Measurements from ENCODE around the gene ENOX2. TPM values are rescaled to one million over a fixed set of nuclear protein-coding genes. Genes with fewer than 3 reads are reported as not detected.
A peak's percentile ranks its signal among the peaks of the same experiment; 100 is the strongest.

The ENOX2 gene
- polyA plus RNA-seq, 3 donors = 6.8 to 22.1 (median 14.7) TPM

DNA sequence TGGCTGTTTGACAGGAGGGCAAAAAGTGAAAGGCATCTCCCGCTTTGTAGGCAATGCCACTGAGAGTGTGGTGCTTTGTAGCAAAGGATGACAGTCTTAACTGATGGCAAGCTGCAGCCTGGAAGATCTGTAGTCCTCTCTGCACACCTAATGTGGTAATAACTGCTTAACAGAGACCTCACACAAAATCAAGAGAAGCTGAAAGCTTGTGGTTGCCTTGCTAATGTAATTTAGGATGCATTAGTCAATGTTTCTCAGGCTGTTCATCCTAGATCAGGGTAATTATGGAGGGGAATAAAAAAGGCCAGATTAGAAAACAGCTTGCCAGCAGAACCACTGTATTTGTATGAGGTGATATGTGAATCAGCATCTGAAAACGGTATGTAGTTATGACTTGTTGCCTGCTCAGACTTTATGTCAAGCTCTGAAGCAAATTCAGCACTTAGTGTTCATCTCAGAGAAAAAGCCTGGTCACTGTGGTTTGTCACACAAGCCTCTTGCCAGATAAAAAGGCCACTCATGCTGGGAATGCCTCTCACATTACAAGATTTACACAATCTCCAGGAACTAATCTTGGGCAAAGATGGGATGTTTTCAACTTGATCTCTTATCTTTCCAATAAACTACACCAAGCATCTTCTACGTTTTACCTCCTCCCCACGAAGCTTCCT, 130.8 kb downstream of the ENOX2 start:
- H3K4me3 Mint-ChIP-seq = no peak overlapping the region
- no peaks in the 10 kb centered on the region for H3K4me1 ChIP-seq (ENCODE audit: control insufficient read depth in 1 of 2, insufficient read depth in 2 of 2, low read length in 2 of 2)
- H3K27ac Mint-ChIP-seq = peak overlapping the region in 1 of 7 donors; percentile 25
- WGBS (ENCODE audit: insufficient coverage) = 47% methylated on average over 2 of the region's 4 CpGs
- no peak overlapping the region for H3K4me3 ChIP-seq (replicated peaks in 1 of 3; ENCODE audit: low read depth in 2 of 3, low read length in 3 of 3)
- no peaks in the 10 kb centered on the region for H3K9me3 ChIP-seq (replicated peaks in 1 of 2; ENCODE audit: control insufficient read depth in 1 of 2, insufficient read depth in 1 of 2, low read length in 2 of 2)
- peaks cover 0 to 4% (median 0%) of the 10 kb centered on the region in 3 donors for H3K27me3 Mint-ChIP-seq (ENCODE audit: low read depth in 3 of 3)
- H3K27me3 ChIP-seq (ENCODE audit: control insufficient read depth in 2 of 2, insufficient read depth in 2 of 2, low read length in 2 of 2) = no peaks in the 10 kb centered on the region
- TF ChIP-seq, protein P1, sequence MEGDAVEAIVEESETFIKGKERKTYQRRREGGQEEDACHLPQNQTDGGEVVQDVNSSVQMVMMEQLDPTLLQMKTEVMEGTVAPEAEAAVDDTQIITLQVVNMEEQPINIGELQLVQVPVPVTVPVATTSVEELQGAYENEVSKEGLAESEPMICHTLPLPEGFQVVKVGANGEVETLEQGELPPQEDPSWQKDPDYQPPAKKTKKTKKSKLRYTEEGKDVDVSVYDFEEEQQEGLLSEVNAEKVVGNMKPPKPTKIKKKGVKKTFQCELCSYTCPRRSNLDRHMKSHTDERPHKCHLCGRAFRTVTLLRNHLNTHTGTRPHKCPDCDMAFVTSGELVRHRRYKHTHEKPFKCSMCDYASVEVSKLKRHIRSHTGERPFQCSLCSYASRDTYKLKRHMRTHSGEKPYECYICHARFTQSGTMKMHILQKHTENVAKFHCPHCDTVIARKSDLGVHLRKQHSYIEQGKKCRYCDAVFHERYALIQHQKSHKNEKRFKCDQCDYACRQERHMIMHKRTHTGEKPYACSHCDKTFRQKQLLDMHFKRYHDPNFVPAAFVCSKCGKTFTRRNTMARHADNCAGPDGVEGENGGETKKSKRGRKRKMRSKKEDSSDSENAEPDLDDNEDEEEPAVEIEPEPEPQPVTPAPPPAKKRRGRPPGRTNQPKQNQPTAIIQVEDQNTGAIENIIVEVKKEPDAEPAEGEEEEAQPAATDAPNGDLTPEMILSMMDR (IDR thresholded peaks at IDR 0.05) = no peak
- H3K4me2 ChIP-seq (replicated peaks; ENCODE audit: extremely low read depth, low read length, poor library complexity, severe bottlenecking) = no peak overlapping the region
- no peaks in the 10 kb centered on the region for H3K79me2 ChIP-seq (ENCODE audit: insufficient read depth, low read length)
- no peaks in the 10 kb centered on the region for H3K9me3 Mint-ChIP-seq
- DNase-seq = no peak
- H3K27ac ChIP-seq (ENCODE audit: low read depth in 1 of 2, low read length in 2 of 2) = no peak overlapping the region
- peaks cover 0 to 2% of the 10 kb centered on the region in 2 donors for H3K36me3 Mint-ChIP-seq
- H3K4me1 Mint-ChIP-seq = peaks cover 4% of the 10 kb centered on the region
- H4K20me1 ChIP-seq (ENCODE audit: insufficient read depth, low read length) = no peaks in the 10 kb centered on the region
- H3K36me3 ChIP-seq (replicated peaks in 1 of 2; ENCODE audit: control insufficient read depth in 1 of 2, insufficient read depth in 2 of 2, low read length in 2 of 2) = no peaks in the 10 kb centered on the region
- intact Hi-C loops (cut with micrococcal nuclease) = no loop called here
- H3K9ac ChIP-seq (ENCODE audit: insufficient read depth, low read length, poor library complexity, severe bottlenecking) = no peak overlapping the region
- H2AFZ ChIP-seq (ENCODE audit: insufficient read depth, low read depth, low read length, poor library complexity, severe bottlenecking) = no peak overlapping the region

DNA sequence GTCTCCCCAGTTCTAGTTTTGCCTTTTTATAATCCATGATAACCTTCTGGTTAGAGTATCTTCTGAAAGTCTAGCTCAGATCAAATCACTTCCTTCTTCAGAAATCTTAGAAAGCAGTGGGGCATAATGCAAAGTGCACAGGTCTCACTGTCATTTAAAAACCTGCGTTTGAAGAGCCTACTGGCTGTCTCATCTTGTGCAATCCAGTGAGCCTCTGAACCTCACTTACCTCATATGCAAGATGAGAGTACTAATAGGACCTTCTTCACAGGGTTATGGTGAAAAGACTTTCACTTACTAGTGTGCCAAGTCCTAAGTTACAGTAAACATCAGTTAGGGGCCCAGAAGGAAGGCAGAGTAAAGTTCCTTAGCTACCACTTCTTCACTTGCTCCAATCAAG, 131.4 kb downstream of the ENOX2 start:
- Histone ChIP-seq H3K4me3 (replicated peaks in 1 of 3; ENCODE audit: low read depth in 2 of 3, low read length in 3 of 3) (no peak overlapping the region), H3K9me3 (replicated peaks in 1 of 2; ENCODE audit: control insufficient read depth in 1 of 2, insufficient read depth in 1 of 2, low read length in 2 of 2) (no peaks in the 10 kb centered on the region), H2AFZ (ENCODE audit: insufficient read depth, low read depth, low read length, poor library complexity, severe bottlenecking) (no peak overlapping the region), H3K27ac (ENCODE audit: low read depth in 1 of 2, low read length in 2 of 2) (no peak overlapping the region), H3K36me3 (replicated peaks in 1 of 2; ENCODE audit: control insufficient read depth in 1 of 2, insufficient read depth in 2 of 2, low read length in 2 of 2) (no peaks in the 10 kb centered on the region), H3K27me3 (ENCODE audit: control insufficient read depth in 2 of 2, insufficient read depth in 2 of 2, low read length in 2 of 2) (no peaks in the 10 kb centered on the region), H3K4me1 (ENCODE audit: control insufficient read depth in 1 of 2, insufficient read depth in 2 of 2, low read length in 2 of 2) (no peaks in the 10 kb centered on the region), H3K4me2 (replicated peaks; ENCODE audit: extremely low read depth, low read length, poor library complexity, severe bottlenecking) (no peak overlapping the region), H4K20me1 (ENCODE audit: insufficient read depth, low read length) (no peaks in the 10 kb centered on the region), H3K9ac (ENCODE audit: insufficient read depth, low read length, poor library complexity, severe bottlenecking) (no peak overlapping the region), H3K79me2 (ENCODE audit: insufficient read depth, low read length) (no peaks in the 10 kb centered on the region)
- Mint-ChIP-seq H3K27ac (no peak overlapping the region), H3K27me3 (ENCODE audit: low read depth in 3 of 3) (peaks cover 0 to 4% (median 0%) of the 10 kb centered on the region in 3 donors), H3K4me1 (peaks cover 4% of the 10 kb centered on the region), H3K4me3 (no peak overlapping the region), H3K36me3 (peaks cover 0 to 2% of the 10 kb centered on the region in 2 donors), H3K9me3 (no peaks in the 10 kb centered on the region)
- WGBS (ENCODE audit: insufficient coverage) = no CpG with 5 or more reads among the region's 1 CpG
- intact Hi-C loops (cut with micrococcal nuclease) = no loop called here
- TF ChIP-seq, protein P1 (IDR thresholded peaks at IDR 0.05) = no peak
- DNase-seq = no peak

All from CD14-positive monocyte (primary cell).